Measurements from ENCODE around the gene SDR39U1. TPM values are rescaled to one million over a fixed set of nuclear protein-coding genes. Genes with fewer than 3 reads are reported as not detected.
A peak's percentile ranks its signal among the peaks of the same experiment; 100 is the strongest.

Gene SDR39U1
- total RNA-seq, 4 donors from 2014 or later: 21.7 to 51.4 (median 38.3) TPM

DNA sequence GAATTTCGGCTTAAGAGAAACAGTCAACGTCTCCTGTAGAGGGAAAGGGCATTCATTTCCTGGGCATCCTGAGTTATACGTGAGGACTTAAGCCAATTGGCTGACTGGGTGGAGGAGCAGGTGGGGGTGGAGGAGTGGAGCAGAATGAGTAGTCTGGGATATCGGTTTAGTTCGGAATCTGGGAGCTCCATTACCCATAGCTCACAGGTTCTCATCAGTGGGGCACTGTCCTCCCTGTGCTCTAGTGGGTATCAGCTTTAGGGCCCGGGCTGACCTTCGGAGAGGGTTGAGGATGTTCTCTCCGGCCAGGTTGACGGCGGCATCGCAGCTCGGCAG is 704 bp downstream of the SDR39U1 start:
- no peaks in the 10 kb centered on the region for H3K9me3 ChIP-seq
- ATAC-seq (no peak), DNase-seq (no peak)
- peaks cover 0 to 9% (median 0%) of the 10 kb centered on the region in 3 donors for H3K27me3 ChIP-seq
- in situ Hi-C loops (cut with MboI; ENCODE audit: low sequenced_read_pairs in 4 of 4): loop anchor here in 2 of 4 donors (25.0 kb wide), 2 partner anchors 205 to 1130 kb away; partner anchors contain the start of genes BCL2L2 (in 1 of the 2), GMPR2 (in 1 of the 2), NEDD8 (in 1 of the 2) and PABPN1 (in 1 of the 2)
- peak overlapping the region; percentile 71 to 89 (median 82) for H3K4me3 ChIP-seq
- peaks cover 35 to 44% of the 10 kb centered on the region in 2 donors for H3K4me1 ChIP-seq
- TF ChIP-seq, protein P1, sequence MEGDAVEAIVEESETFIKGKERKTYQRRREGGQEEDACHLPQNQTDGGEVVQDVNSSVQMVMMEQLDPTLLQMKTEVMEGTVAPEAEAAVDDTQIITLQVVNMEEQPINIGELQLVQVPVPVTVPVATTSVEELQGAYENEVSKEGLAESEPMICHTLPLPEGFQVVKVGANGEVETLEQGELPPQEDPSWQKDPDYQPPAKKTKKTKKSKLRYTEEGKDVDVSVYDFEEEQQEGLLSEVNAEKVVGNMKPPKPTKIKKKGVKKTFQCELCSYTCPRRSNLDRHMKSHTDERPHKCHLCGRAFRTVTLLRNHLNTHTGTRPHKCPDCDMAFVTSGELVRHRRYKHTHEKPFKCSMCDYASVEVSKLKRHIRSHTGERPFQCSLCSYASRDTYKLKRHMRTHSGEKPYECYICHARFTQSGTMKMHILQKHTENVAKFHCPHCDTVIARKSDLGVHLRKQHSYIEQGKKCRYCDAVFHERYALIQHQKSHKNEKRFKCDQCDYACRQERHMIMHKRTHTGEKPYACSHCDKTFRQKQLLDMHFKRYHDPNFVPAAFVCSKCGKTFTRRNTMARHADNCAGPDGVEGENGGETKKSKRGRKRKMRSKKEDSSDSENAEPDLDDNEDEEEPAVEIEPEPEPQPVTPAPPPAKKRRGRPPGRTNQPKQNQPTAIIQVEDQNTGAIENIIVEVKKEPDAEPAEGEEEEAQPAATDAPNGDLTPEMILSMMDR (IDR thresholded peaks at IDR 0.05 in 4 of 5, conservative IDR thresholded peaks at IDR 0.05 in 1 of 5): no peak
- no peak for TF ChIP-seq POLR2A (IDR thresholded peaks at IDR 0.05)
- peak overlapping the region; percentile 97 to 99 (median 98) for H3K27ac ChIP-seq
- intact Hi-C loops (cut with DNase I; ENCODE audit: low total_unique reads): loop anchor here (1.0 to 10.0 kb wide), 3 partner anchors 13 to 967 kb away; partner anchors contain the start of genes CBLN3, DCAF11, KHNYN and NRL
- peaks cover 0 to 44% of the 10 kb centered on the region in 2 donors for H3K36me3 ChIP-seq

DNA sequence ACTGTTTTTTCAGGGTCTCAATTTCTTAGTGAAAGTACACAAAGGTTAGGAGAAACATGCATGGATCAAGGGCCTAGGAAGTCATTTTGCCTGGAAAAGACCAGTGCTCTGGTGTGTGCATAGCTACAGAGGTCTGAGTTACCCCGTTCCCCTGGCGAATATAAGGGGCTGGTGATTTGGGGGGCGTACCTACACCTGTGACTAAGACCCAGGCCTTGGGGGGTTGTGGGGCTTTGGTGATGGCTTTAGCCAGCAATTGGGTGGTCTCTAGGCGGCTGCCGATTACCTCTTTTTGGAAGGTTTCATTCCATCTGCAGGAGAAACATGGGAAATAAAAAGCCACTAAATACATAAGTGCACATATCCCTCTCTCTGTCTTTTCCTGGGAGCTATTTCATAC is 1.1 kb downstream of the SDR39U1 start:
- no peak for DNase-seq
- in situ Hi-C loops (cut with MboI; ENCODE audit: low sequenced_read_pairs in 4 of 4): loop anchor here in 2 of 4 donors (25.0 kb wide), 2 partner anchors 204 to 1129 kb away; partner anchors contain the start of genes BCL2L2 (in 1 of the 2), GMPR2 (in 1 of the 2), NEDD8 (in 1 of the 2) and PABPN1 (in 1 of the 2)

GRCh38 chr14:24440606-24441399 is 1.8 kb downstream of the SDR39U1 start:
- ATAC-seq: no peak
- peaks cover 35 to 51% of the 10 kb centered on the region in 2 donors for H3K4me1 ChIP-seq
- H3K27me3 ChIP-seq: peaks cover 0 to 3% (median 0%) of the 10 kb centered on the region in 3 donors
- peak overlapping the region; percentile 97 to 99 (median 98) for H3K27ac ChIP-seq
- H3K9me3 ChIP-seq: no peaks in the 10 kb centered on the region
- H3K36me3 ChIP-seq: peaks cover 0 to 50% of the 10 kb centered on the region in 2 donors
- DNase-seq: no peak
- intact Hi-C loops (cut with DNase I; ENCODE audit: low total_unique reads) (loop anchor here (10.0 kb wide), 1 partner anchor 966 kb away; no protein-coding TSS in a partner anchor), in situ Hi-C loops (cut with MboI; ENCODE audit: low sequenced_read_pairs in 4 of 4) (loop anchor here in 2 of 4 donors (25.0 kb wide), 2 partner anchors 204 to 1129 kb away; partner anchors contain the start of genes BCL2L2 (in 1 of the 2), GMPR2 (in 1 of the 2), NEDD8 (in 1 of the 2) and PABPN1 (in 1 of the 2))
- H3K4me3 ChIP-seq: no peak overlapping the region
- TF ChIP-seq, protein P1 (IDR thresholded peaks at IDR 0.05 in 4 of 5, conservative IDR thresholded peaks at IDR 0.05 in 1 of 5): no peak
- no peak for TF ChIP-seq POLR2A (IDR thresholded peaks at IDR 0.05)

More for the DNA sequence above, 1.1 kb downstream of the SDR39U1 start:
- Histone ChIP-seq H3K27ac (peak overlapping the region; percentile 97 to 99 (median 98)), H3K9me3 (no peaks in the 10 kb centered on the region), H3K36me3 (peaks cover 0 to 44% of the 10 kb centered on the region in 2 donors), H3K4me1 (peaks cover 35 to 48% of the 10 kb centered on the region in 2 donors), H3K27me3 (peaks cover 0 to 9% (median 0%) of the 10 kb centered on the region in 3 donors), H3K4me3 (peak overlapping the region; percentile 71 to 89 (median 82))
- TF ChIP-seq, protein P1 (IDR thresholded peaks at IDR 0.05 in 4 of 5, conservative IDR thresholded peaks at IDR 0.05 in 1 of 5): no peak
- TF ChIP-seq POLR2A (IDR thresholded peaks at IDR 0.05): no peak
- intact Hi-C loops (cut with DNase I; ENCODE audit: low total_unique reads): loop anchor here (10.0 kb wide), 1 partner anchor 967 kb away; no protein-coding TSS in a partner anchor
- no peak for ATAC-seq

DNA sequence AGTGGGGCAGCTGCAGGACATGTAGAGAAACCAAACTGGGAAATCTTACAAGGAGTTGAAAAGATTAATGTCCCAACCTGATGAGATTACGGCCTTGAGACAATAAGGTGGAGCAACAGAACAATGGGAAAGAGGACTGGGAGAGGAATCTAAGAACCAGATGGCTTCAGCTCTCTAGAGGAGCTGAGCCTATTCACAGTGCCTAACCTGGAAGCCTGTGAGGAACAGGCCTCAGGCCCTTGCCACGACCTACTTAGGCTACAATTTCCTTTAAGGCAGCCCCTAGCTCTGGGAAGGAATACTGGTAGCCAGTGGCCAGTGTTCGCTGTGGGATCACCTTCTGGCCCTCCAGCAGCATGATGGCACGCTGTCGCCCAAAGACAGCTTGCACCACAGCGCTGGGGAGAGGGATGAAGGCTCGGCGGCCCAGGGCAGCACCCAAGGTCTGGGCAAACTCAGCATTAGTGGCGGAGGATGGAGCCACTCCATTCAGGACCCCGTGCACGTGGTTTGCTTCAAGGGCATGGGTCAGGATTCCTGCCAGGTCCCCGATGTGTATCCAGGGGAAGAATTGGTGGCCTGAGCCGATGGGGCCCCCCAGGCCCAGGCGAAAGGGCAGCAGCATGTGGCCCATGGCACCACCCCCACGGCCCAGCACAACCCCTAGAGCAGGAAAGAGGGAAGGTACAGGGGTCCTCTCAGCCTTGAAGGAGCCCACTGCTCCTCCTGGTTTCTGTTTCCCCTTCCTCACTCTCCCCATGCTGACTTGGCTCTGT is 2.6 kb downstream of the SDR39U1 start:
- intact Hi-C loops (cut with DNase I; ENCODE audit: low total_unique reads): loop anchor here (5.0 to 10.0 kb wide), 3 partner anchors 128 to 965 kb away; partner anchors contain the start of genes LTB4R, LTB4R2, THTPA and ZFHX2
- ATAC-seq: no peak

More for the DNA sequence above, 2.6 kb downstream of the SDR39U1 start:
- Histone ChIP-seq H3K27me3 (peaks cover 0 to 3% (median 0%) of the 10 kb centered on the region in 3 donors), H3K4me3 (no peak overlapping the region), H3K27ac (peak overlapping the region in 3 of 4 donors; percentile 2 to 99 (median 22)), H3K36me3 (peaks cover 0 to 51% of the 10 kb centered on the region in 2 donors), H3K4me1 (peaks cover 35 to 51% of the 10 kb centered on the region in 2 donors), H3K9me3 (no peaks in the 10 kb centered on the region)
- TF ChIP-seq, protein P1 (IDR thresholded peaks at IDR 0.05 in 4 of 5, conservative IDR thresholded peaks at IDR 0.05 in 1 of 5): no peak
- TF ChIP-seq POLR2A (IDR thresholded peaks at IDR 0.05): no peak
- no peak for DNase-seq
- in situ Hi-C loops (cut with MboI; ENCODE audit: low sequenced_read_pairs in 4 of 4): loop anchor here (5.0 to 25.0 kb wide), 5 partner anchors 105 to 1128 kb away; partner anchors contain the start of genes GMPR2 (in 3 of the 4), NEDD8 (in 3 of the 4), ADCY4 (in 1 of the 4) and BCL2L2 (in 1 of the 4)
